Endothelial cell (in vitro differentiated cells): ENCODE measurements around the gene NEGR1. TPM values are rescaled to one million over a fixed set of nuclear protein-coding genes. Genes with fewer than 3 reads are reported as not detected.

Experiments
- DNase-seq: peaks from one replicate; pipeline ENCODE4 v3.0.0; 2021; ENCODE audit warnings: low spot score
- H3K27ac Mint-ChIP-seq: one replicate; pipeline ENCODE4 v1.8.0; 2021; ENCODE audit warnings: mixed read lengths, inconsistent platforms; ENCODE audit not compliant: unreplicated experiment
- H3K27me3 Mint-ChIP-seq: one replicate; pipeline ENCODE4 v1.8.0; 2021; ENCODE audit warnings: mild to moderate bottlenecking, moderate library complexity, mixed read lengths, inconsistent platforms; ENCODE audit not compliant: unreplicated experiment
- H3K36me3 Mint-ChIP-seq: one replicate; pipeline ENCODE4 v1.8.0; 2021; ENCODE audit warnings: mild to moderate bottlenecking, low read depth, mixed read lengths, inconsistent platforms; ENCODE audit not compliant: unreplicated experiment
- H3K4me1 Mint-ChIP-seq: one replicate; pipeline ENCODE4 v1.8.0; 2021; ENCODE audit warnings: mild to moderate bottlenecking, mixed read lengths, inconsistent platforms; ENCODE audit not compliant: unreplicated experiment
- H3K4me3 Mint-ChIP-seq: one replicate; pipeline ENCODE4 v1.8.0; 2021; ENCODE audit warnings: mild to moderate bottlenecking, mixed read lengths, inconsistent platforms; ENCODE audit not compliant: unreplicated experiment
- H3K9me3 Mint-ChIP-seq: one replicate; pipeline ENCODE4 v1.8.0; 2021; ENCODE audit warnings: mixed read lengths, inconsistent platforms; ENCODE audit not compliant: unreplicated experiment
- total RNA-seq: library from RNA; stranded (reverse); fragmentation: NEBNext Ultra II Directional; extraction: Animal tissue kit (Norgen Biotek cat#: 25700); gene quantifications from one replicate; pipeline ENCODE4 v1.2.1, GENCODE V29; 2021; ENCODE audit not compliant: unreplicated experiment
- TF ChIP-seq, protein P1 (sequence below): fragments of 200-600 bp; sonication (generic); IDR thresholded peaks from one replicate; pipeline ENCODE4 v1.5.0; 2021; ENCODE audit warnings: antibody characterized with exemption; ENCODE audit not compliant: unreplicated experiment

The NEGR1 gene
- total RNA-seq, 1 donor from 2014 or later = 2.9 TPM

DNA sequence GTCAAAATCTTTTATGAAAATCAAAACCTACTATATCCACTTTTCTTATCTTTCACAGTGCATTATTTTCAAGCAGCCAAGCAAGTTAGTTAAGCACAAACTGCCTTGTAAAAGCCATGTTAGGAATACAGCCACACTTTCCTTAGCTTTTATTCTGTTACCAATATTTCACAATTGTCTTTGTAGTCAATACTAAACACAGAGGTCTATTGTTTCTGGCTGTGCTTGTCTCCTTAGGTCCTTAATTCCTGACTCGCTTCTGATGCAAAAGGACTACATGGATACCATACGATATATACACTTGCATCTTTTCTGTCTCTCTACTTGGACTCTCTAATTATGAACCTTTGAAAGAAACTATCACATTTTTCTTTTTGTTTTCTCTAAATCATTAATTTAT, 331.8 kb downstream of the NEGR1 start:
- H3K27ac Mint-ChIP-seq = no peak overlapping the region
- H3K4me3 Mint-ChIP-seq = no peak overlapping the region
- H3K36me3 Mint-ChIP-seq = no peaks in the 10 kb centered on the region
- no peak for DNase-seq
- H3K27me3 Mint-ChIP-seq = no peaks in the 10 kb centered on the region
- TF ChIP-seq, protein P1, sequence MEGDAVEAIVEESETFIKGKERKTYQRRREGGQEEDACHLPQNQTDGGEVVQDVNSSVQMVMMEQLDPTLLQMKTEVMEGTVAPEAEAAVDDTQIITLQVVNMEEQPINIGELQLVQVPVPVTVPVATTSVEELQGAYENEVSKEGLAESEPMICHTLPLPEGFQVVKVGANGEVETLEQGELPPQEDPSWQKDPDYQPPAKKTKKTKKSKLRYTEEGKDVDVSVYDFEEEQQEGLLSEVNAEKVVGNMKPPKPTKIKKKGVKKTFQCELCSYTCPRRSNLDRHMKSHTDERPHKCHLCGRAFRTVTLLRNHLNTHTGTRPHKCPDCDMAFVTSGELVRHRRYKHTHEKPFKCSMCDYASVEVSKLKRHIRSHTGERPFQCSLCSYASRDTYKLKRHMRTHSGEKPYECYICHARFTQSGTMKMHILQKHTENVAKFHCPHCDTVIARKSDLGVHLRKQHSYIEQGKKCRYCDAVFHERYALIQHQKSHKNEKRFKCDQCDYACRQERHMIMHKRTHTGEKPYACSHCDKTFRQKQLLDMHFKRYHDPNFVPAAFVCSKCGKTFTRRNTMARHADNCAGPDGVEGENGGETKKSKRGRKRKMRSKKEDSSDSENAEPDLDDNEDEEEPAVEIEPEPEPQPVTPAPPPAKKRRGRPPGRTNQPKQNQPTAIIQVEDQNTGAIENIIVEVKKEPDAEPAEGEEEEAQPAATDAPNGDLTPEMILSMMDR = no peak
- H3K4me1 Mint-ChIP-seq = no peaks in the 10 kb centered on the region
- no peaks in the 10 kb centered on the region for H3K9me3 Mint-ChIP-seq

DNA sequence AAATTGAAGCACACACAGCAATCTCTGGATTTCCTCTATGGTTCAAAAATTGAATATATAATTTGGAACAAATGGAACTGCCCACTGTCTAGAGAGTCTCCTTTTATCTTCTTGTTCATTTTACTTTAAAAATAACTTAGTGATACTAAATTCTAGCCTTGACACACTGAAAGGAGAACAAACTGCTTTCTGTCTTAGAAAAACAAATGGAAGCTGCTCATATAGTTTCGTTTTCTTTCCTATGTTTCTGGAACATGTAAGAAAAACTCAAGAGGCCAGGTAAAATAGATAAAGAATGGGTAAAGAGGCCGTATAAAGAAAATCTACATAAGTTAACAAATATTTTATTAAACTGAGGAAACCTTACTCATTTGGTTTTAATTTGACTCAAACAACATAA, 332.7 kb downstream of the NEGR1 start:
- no peaks in the 10 kb centered on the region for H3K4me1 Mint-ChIP-seq
- TF ChIP-seq, protein P1 = no peak
- no peak overlapping the region for H3K4me3 Mint-ChIP-seq
- H3K9me3 Mint-ChIP-seq = no peaks in the 10 kb centered on the region
- H3K36me3 Mint-ChIP-seq = no peaks in the 10 kb centered on the region
- DNase-seq = no peak
- no peaks in the 10 kb centered on the region for H3K27me3 Mint-ChIP-seq
- no peak overlapping the region for H3K27ac Mint-ChIP-seq

DNA sequence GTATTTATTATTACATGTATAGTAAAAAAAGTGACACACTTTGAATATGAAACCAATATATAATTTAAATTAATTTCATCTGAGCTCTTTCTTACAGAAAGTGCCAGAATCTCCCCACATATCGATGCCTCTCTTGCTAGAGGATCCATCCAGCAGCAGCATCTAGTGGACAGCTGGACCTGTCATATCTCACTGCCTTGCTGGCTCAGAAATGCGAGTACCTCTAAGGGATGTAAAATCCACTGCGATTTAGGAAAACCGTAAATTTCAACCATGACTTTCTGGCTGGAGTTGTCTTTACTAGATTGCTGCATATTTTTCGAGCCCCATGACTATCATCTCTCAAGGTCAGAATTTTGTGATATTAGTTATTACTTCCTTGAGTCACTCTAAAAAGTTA, 333.8 kb downstream of the NEGR1 start:
- H3K4me3 Mint-ChIP-seq = no peak overlapping the region
- H3K27me3 Mint-ChIP-seq = no peaks in the 10 kb centered on the region
- DNase-seq = no peak
- H3K36me3 Mint-ChIP-seq = no peaks in the 10 kb centered on the region
- TF ChIP-seq, protein P1 = no peak
- H3K4me1 Mint-ChIP-seq = no peaks in the 10 kb centered on the region
- no peak overlapping the region for H3K27ac Mint-ChIP-seq
- no peaks in the 10 kb centered on the region for H3K9me3 Mint-ChIP-seq

DNA sequence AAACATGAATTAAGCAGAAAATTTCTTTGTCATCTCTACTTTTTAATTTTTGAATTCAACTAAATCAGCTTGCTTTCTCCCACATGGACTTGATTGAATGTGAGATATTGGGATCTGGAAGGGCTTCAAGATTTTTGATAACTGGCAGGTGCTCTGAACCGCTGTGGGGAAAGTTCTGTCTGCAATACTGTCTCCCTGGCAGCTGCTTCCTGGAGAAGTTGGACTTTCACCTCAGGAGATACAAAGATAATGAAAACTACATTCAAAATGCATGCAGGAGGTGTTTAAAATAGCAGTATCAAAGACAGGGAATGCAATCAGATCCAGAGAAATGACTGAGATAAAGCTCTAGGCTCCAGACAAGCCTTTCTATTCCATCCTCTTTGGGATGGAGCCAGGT, 338.3 kb downstream of the NEGR1 start:
- no peak overlapping the region for H3K27ac Mint-ChIP-seq
- no peak overlapping the region for H3K4me3 Mint-ChIP-seq
- no peaks in the 10 kb centered on the region for H3K36me3 Mint-ChIP-seq
- no peak for DNase-seq
- H3K4me1 Mint-ChIP-seq = no peaks in the 10 kb centered on the region
- H3K27me3 Mint-ChIP-seq = no peaks in the 10 kb centered on the region
- TF ChIP-seq, protein P1 = no peak
- H3K9me3 Mint-ChIP-seq = no peaks in the 10 kb centered on the region

DNA sequence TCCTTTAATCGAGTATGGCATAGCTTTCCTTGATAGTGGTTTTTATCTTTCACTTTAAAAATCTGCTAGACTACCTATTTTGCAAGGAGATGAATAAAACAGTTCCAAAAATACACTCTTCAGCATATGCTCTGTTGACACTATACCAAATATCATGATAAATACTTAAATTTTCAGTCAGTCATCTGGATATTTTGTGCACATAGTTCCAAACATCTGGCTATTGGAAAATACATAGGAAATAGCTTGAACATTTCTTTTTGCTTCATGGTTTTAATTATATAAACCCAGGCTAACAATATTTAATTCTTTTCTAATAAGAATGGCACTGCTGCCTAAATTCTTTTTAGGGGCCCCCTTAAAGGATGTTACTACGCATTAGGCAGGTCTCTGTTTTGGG, 342.1 kb downstream of the NEGR1 start:
- H3K27me3 Mint-ChIP-seq = no peaks in the 10 kb centered on the region
- TF ChIP-seq, protein P1 = no peak
- H3K27ac Mint-ChIP-seq = no peak overlapping the region
- no peak for DNase-seq
- H3K4me3 Mint-ChIP-seq = no peak overlapping the region
- no peaks in the 10 kb centered on the region for H3K9me3 Mint-ChIP-seq
- H3K4me1 Mint-ChIP-seq = no peaks in the 10 kb centered on the region
- no peaks in the 10 kb centered on the region for H3K36me3 Mint-ChIP-seq
